Measurements from ENCODE around the gene ATRN. TPM values are rescaled to one million over a fixed set of nuclear protein-coding genes. Genes with fewer than 3 reads are reported as not detected.
"Not testable (repeated sequence)": the region's sequence is repeated elsewhere in the genome, so short reads cannot be mapped to it uniquely, and the experiment has no call there.

ATRN gene
- total RNA-seq, 1 donor from 2014 or later: 30.6 TPM

GRCh38 chr20:3590164-3590563, 119.3 kb downstream of the ATRN start:
- Histone ChIP-seq H3K4me3 (ENCODE audit: low read depth, low read length) (no peak overlapping the region), H3K27me3 (ENCODE audit: control insufficient read depth, insufficient read depth, low read length) (no peaks in the 10 kb centered on the region), H3K36me3 (ENCODE audit: control insufficient read depth, insufficient read depth, low read length) (peaks cover 2% of the 10 kb centered on the region)
- DNase-seq (ENCODE audit: low read depth): no peak
- no peak for TF ChIP-seq CTCF (IDR thresholded peaks at IDR 0.05; ENCODE audit: insufficient read depth, low read length, poor library complexity, severe bottlenecking)

DNA sequence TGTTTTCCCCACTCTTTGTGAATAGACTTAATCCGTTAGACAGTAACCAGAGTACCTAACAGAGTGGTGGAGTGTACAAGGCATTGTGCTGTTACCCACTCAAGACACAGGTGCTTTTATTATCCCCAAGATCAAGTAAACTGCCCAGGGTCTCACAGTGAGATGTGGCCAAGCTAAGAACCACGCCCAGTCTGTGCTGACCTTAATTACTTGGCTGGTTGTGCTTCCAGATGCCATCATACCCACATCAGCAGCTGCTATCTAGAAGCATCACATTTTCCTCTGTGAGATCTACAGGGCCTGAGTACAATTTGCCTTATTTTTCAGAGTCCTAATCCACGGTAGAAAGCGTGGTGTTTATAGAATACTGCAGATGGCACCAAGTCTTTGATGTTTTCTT, 122.1 kb downstream of the ATRN start:
- no peak overlapping the region for H3K4me3 ChIP-seq (ENCODE audit: low read depth, low read length)
- TF ChIP-seq CTCF (IDR thresholded peaks at IDR 0.05; ENCODE audit: insufficient read depth, low read length, poor library complexity, severe bottlenecking): no peak
- DNase-seq (ENCODE audit: low read depth): no peak

DNA sequence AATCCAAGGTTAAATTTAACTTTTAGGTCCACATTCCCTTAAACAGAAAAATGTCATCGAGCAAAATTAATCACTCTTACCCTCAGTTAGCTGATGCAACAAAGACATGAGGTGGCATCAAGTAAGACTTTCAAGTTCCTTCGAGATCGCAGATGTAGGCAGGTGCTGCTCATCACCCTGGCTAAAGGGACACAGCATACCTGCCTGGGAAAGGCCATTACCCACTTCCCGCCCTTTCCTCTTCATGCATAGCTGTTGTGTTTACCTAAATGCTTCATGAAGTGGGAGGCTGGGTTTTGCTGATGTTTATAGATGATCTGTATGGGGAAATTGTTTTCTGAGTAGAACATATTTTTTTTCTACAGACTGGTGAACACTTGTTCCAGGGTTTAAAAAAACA, 124.7 kb downstream of the ATRN start:
- TF ChIP-seq CTCF (IDR thresholded peaks at IDR 0.05; ENCODE audit: insufficient read depth, low read length, poor library complexity, severe bottlenecking): no peak
- DNase-seq (ENCODE audit: low read depth): no peak
- H3K36me3 ChIP-seq (ENCODE audit: control insufficient read depth, insufficient read depth, low read length): peaks cover 2% of the 10 kb centered on the region
- H3K4me3 ChIP-seq (ENCODE audit: low read depth, low read length): no peak overlapping the region
- no peaks in the 10 kb centered on the region for H3K27me3 ChIP-seq (ENCODE audit: control insufficient read depth, insufficient read depth, low read length)

More for the DNA sequence above, 122.1 kb downstream of the ATRN start:
- no peaks in the 10 kb centered on the region for H3K27me3 ChIP-seq (ENCODE audit: control insufficient read depth, insufficient read depth, low read length)
- peaks cover 2% of the 10 kb centered on the region for H3K36me3 ChIP-seq (ENCODE audit: control insufficient read depth, insufficient read depth, low read length)

DNA sequence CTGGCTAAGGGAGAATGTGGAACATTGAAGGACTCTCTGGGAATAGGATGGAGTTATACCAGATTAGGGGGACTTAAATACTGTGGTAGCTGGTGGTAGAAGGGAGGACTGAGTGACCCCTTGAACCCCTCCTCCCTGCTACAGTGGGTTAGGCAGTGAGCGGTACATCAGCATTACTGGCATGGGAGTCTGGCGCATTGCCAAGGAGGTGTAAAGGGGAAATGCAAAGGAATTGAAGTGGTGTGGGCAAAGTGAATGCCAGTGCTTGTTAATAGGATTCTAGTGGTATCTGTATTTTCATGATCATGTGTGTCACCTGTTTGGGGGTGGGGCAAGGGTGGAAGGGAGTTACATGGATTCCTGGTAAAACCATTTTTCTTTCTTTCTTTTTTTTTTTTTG, 132.3 kb downstream of the ATRN start:
- Histone ChIP-seq H3K4me3 (ENCODE audit: low read depth, low read length) (no peak overlapping the region), H3K36me3 (ENCODE audit: control insufficient read depth, insufficient read depth, low read length) (no peaks in the 10 kb centered on the region), H3K27me3 (ENCODE audit: control insufficient read depth, insufficient read depth, low read length) (no peaks in the 10 kb centered on the region)
- no peak for DNase-seq (ENCODE audit: low read depth)
- TF ChIP-seq CTCF (IDR thresholded peaks at IDR 0.05; ENCODE audit: insufficient read depth, low read length, poor library complexity, severe bottlenecking): no peak

- DNase-seq (ENCODE audit: low read depth); H3K4me3 ChIP-seq (ENCODE audit: low read depth, low read length); H3K36me3 ChIP-seq (ENCODE audit: control insufficient read depth, insufficient read depth, low read length); H3K27me3 ChIP-seq (ENCODE audit: control insufficient read depth, insufficient read depth, low read length): not testable (repeated sequence)
These were observed 134.6 kb downstream of the ATRN start for GRCh38 chr20:3605386-3605886.

GRCh38 chr20:3606021-3606420, 135.2 kb downstream of the ATRN start:
- no peak for DNase-seq (ENCODE audit: low read depth)
- no peak overlapping the region for H3K4me3 ChIP-seq (ENCODE audit: low read depth, low read length)
- TF ChIP-seq CTCF (IDR thresholded peaks at IDR 0.05; ENCODE audit: insufficient read depth, low read length, poor library complexity, severe bottlenecking): no peak
- no peaks in the 10 kb centered on the region for H3K27me3 ChIP-seq (ENCODE audit: control insufficient read depth, insufficient read depth, low read length)
- no peaks in the 10 kb centered on the region for H3K36me3 ChIP-seq (ENCODE audit: control insufficient read depth, insufficient read depth, low read length)

Data from kidney epithelial cell (primary cell).